Stimulated activated CD4-positive, alpha-beta T cell treated with anti-CD3 and anti-CD28 coated beads, Interleukin-2, amount 100 ng/mL, for 24 hours (primary cell): ENCODE data around the gene UCKL1.
A peak's percentile ranks its signal among the peaks of the same experiment; 100 is the strongest.

Source experiments
- DNase-seq, 2 donors: peaks; one replicate each; pipeline ENCODE4 v3.0.0-alpha.2; 2020

UCKL1 gene

DNA sequence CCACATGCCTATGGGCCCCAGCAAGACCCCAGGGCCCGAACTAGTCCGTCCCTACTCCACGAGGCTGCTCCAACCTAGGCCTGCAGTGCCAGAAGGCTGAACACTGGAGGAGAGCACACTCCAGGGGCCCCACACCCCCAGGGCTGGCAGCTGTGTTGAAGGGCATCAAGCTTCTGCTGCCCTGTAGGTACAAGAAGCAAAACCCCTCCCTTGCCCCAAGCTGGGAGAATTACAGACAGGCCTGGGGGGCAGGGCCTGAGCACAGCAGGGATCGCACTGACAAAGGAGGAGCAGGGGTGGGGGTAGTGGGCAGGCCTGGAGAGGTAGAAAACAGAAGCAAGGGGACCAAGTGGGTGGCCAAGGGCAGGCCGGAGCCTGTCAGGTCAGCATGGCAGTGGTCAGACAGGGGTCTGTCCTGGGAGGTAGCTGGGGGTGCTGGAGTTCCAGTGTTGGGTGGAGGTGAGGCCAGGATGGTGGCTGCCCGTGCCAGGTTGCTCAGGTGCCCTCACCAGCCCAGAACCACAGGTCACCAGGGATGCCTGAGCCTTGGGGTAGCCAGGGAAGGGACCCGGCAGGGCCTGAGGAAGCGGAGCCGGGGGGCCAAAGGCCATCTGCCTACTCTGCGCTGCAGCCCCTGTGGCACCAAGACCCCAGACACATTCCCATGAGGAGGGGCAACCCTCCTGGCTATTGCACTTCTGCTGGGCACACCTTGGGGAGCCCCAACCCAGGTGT, 2.9 kb upstream of the UCKL1 start:
- DNase-seq = no peak

DNA sequence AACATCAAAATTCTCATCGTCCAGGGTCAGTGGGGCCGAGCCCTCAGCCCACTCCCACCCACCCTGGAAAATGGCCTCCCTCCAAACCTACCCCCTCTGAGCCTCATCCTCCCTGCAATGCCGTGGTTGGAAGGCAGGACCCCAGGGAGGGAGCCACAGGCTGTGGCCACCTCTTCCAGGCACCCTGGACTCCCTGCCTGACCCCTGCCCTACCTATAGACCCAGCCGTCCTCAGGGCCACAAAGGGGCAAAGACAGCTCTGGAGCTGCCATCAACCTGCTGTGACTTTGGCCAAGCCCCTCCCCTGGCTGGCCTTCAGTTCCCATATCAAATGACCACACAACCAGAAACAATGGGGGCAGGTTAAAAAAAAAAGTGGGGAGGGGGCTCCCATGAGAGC, 2.3 kb upstream of the UCKL1 start:
- DNase-seq = no peak

GRCh38 chr20:63957690-63958441, 1.6 kb upstream of the UCKL1 start:
- peak; percentile 62 to 68 for DNase-seq

DNA sequence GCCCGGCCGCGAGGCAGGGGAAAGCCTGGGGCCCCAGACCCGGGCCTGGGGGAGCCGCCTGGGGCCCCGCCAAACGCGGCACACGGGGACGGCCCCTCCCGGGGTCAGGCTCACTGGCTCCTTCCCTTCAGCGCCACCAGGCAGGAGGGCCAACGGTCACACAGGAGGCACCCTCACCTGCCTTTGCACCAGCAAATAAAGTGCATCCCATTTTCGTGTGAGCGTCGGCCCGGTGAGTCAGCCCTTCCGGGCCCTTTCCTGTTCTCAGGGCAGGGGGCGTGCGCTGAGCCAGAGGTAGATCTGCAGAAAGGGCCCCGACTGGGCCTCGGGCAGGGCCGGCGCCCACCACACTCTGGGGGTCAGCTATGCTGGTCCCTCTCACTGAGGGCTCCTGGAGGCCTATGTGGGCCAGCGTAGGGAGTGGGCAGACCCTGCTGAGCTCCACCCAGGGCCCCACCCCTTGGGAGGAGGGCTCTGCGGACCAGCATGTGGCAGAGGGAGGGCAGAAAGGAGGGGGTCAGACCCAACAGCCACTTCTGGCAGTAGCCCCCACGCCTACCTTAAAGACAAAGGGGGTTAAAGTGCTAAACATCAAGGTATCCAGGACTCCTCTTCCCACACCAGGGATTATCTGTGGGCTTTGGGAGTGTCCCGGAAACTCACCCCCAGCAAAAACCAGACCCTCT, 931 bp upstream of the UCKL1 start:
- DNase-seq = peak; percentile 77 to 80

DNA sequence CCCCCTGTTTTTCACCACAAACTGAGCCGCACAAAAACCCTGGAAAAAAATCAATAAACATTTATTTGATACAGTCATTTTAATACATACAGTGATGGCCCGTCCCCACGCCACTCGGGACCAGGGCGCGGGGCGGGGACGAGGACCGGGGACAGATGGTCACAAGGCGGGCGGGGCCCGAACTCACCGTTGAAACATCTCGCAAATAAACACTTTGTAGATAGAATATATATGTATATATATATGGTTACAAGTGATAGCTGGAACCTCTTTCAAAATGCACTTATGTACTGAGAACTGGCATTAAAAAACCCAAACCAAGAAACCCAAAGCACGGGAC, 418 bp upstream of the UCKL1 start:
- DNase-seq = no peak

GRCh38 chr20:63955281-63955826, 862 bp downstream of the UCKL1 start:
- peak in 1 of 2 donors; percentile 51 for DNase-seq

- DNase-seq = no peak
These were observed 2.3 kb downstream of the UCKL1 start for GRCh38 chr20:63953764-63954429.

DNA sequence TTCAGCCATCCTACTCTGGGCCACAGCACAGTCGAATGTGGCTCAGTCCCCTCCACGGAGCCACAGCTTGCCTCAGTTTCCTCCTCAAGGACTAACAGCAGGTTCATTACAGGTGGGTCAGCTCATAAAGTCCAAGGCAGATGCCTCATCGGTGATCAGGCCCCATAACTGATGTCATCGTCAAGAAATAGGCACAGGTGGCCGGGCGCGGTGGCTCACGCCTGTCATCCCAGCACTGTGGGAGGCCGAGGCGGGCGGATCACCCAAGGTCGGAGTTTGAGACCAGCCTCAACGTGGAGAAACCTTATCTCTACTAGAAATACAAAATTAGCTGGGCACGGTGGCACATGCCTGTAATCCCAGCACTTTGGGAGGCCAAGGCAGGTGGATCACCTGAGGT, 3.4 kb downstream of the UCKL1 start:
- DNase-seq = no peak

DNA sequence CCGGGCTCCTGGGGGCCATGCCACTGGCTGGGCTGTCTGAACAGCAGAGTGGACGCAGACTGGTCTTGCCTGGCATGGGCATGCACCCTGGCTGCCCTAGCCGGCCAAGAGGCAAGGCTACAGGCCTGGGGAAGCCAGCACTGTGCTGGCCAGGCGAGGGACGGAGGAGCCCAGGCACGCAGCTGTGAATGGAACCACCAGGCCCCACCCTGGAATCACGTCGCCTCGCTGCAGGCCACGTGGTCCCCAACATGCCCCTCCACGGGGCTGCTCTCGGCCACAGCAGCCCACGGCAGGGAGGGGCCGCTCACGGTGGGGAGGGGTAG, 4.0 kb downstream of the UCKL1 start:
- DNase-seq = no peak

DNA sequence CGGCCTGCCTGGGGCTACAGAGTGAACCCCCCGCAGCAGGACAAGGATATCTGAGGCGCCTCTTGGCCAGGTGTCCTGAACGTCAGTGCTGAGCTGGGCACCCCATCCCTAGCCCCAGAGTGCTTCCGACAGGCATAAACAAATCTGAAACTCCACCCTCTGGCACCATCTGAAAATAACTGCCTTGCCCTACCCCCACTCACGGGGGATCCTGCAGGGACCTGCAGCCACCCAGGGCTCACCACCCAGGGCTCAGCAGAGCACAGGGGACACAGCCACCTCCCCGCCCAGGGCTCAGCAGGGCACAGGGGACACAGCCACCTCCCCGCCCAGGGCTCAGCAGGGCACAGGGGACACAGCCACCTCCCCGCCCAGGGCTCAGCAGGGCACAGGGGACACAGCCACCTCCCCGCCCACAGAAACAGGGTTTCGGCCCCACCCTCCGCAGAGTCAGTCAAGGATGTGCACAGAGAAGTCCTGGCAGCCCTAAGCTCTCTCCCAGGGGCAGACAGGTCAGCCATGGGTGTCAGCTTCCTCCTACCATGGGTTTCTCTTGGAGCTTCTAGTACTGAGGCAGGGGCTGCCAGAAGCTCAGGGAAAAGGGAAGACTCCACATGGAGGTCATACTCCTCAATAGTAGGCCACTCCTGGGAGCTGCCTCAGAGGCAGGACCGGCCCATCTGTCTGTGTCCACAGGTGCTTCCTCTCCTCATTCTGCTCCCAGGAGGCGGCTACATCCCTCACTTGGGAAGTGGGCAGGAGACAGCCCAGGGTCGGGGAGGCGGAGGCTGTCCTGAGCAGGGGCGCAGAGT, 4.6 kb downstream of the UCKL1 start:
- DNase-seq = no peak

DNA sequence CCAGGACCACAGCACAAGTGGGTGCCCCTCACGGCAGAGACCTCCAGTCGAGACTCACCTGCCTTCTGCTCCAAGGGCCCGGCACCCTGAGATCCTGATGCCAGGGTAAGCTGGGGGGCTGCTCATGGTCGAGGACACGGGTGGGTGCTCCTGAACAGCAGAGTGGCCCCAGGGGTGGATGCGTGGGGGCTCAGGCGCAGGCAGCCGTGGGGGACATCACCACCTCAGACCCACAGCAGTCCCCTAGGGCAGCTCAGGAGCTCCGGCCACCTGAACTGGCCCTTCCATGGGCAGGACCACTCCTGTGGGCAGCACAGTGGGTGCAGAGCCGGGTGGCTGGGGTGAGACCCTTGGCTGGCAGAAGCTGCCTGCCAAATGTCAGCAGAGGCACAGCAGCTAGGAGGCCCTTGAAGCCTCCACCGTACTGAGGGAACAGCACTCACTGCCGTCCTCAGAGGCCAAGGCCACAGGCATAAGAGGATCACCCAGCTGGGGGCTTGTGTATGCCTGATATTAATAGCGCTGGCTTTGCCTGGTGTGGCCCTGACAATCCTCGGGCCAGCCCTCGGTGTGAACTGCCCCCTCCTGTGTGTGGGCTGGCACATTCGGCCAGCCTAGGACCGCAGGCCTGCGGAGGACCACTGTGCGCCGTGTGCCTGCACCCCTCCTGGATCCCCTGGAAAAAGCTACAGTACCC, 5.4 kb downstream of the UCKL1 start:
- DNase-seq = no peak

GRCh38 chr20:63947638-63948456, 8.4 kb downstream of the UCKL1 start:
- peak in 1 of 2 donors; percentile 40 for DNase-seq

- no peak for DNase-seq
These were observed 9.1 kb downstream of the UCKL1 start for GRCh38 chr20:63946986-63947637.

DNA sequence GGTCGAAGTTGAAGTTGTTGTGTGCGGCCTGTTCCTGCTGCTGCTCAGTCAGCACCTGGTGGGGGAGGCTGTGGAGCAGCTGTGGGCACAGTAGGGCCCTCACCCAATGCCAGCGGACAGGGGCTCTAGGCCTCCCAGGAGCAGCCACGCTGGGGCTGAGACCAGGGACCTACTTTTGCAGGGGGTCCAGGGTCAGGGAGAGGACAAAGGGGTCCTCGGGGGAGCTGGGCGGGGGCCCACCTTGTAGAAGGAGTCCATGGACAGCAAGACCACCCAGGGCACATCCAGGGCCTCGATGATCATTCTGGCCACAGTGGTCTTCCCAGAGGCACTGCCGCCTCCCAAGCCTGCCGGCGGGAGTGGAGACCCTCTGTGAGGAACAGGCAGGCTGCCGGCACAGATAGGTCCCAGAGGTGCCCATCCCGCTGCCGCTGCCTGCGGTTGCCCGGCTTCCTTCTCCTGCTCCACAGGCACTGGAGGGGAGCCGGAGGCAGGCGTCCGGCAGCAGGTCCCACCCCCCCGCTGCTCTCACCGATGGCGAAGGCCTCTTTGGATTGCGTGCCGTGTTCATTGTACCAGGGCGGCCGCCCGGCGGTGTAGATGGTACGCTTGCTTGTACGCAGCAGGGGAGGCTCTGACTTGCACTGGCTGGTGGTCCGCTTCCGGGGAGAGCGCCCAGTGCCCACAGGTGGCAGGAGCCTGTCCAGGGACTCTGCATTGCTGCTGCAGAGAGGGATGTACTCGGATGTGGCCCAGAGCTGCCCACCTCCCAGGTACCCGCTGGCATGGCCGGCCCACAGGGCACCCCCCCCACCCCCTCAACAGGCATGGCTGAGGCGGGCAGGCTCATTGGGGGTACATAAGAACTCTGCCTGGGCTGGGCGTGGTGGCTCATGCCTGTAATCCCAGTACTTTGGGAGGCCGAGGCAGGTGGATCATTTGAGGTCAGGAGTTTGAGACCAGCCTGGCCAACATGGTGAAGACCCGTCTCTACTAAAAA, 10.0 kb downstream of the UCKL1 start:
- no peak for DNase-seq

DNA sequence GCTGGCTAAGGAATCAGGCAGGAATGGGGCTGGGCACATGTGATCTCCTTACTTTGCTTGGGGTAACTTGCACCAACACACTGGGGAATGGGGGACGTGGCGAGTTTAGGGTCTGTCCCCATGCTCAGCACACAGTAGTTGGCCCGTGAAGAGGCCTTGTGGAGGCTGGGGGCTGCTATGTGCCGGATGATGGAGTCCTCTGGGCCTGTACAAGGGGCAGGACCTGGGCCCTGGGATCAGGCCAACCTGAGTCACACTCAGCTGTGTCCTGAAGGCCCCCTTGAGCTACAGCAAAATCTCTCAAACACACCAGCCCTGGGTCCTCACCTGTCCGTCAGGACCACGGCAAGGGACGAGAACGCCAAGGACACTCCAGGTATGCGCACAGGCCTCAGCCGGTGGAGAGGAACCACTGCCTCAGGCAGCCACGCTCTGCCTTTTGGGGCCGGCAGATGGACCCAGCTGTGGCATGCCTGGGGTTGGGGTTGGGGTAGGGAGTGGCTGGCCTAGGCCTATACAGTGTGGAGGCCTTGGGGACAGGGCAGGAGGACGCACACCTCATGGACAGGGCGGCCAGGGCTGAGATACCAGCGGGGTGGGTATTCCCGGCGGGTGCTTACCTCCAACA, 11.1 kb downstream of the UCKL1 start:
- DNase-seq = no peak

- DNase-seq = no peak
These were observed 11.9 kb downstream of the UCKL1 start for GRCh38 chr20:63944078-63944941.

DNA sequence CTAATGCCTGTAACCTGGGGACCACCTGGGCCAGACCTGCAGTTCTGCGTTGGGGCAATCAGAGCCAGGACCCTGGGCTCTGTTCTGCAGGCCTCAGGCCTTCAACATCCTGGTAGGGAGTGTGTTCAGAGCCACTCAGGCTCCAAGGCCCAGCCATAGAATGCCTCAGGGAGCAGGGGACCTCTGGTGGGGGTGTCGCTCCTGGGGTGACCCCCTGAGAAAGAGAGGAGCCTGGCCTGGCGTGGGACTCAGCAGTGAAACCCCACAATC, 12.5 kb downstream of the UCKL1 start:
- DNase-seq = no peak
